ENCODE measurements around the gene PPM1H.
"Not testable (repeated sequence)": the region's sequence is repeated elsewhere in the genome, so short reads cannot be mapped to it uniquely, and the experiment has no call there.

Gene PPM1H

DNA sequence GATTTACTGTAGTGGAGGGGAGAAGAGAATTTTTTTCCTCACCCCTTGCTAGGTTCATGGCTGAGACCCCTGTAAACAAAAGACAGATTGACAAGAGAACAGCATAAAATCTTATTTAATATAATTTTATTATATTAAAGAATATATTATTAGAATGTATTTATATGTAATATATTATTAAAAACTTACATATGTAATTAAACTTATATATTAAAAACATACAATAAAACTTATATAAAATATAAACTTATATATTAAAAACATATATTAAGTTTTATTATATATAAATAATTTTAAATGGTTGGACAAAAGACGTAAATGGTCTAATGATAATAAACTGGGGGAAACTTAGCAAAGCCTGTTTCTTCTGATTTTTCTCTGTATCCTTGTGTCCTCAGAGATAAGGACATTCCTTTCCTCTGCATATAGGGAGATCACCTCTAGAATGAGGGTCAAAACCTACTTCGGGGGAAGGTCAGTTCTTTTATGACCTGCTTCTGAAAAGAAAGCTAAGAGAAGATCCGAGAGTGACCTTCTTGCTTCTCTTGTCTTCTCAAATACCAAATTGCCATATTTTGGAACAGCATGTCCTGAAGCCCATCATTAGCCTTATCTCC, 8.9 kb upstream of the PPM1H start:
- DNase-seq = no peak

DNA sequence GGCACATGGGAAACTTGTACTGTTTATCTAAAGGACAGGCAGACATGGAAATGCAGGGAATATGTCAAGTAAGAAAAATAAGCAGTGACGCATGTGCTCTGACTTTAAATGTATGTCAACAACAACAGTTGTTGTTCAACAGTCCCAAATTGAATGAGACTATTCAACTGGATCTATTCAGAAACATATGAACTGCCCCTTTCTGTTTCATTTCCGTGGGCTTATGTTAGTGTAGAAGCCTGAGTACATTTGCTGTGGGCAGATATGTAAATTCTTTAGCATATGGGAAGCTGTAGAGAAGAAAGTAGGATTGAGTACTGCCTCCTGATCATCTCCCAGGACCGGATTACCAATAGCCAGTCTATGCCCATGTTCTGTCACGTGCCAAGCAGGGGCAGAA, 7.4 kb upstream of the PPM1H start:
- DNase-seq = not testable (repeated sequence)

- no peak for DNase-seq
Measured at GRCh38 chr12:62934239-62934798, 631 bp downstream of the PPM1H start.

GRCh38 chr12:62933602-62934238, 1.2 kb downstream of the PPM1H start:
- no peak for DNase-seq

- peak in 1 of 2 experiments; percentile 27 for DNase-seq
Measured at GRCh38 chr12:62933220-62933601, 1.7 kb downstream of the PPM1H start.

- DNase-seq = no peak
Measured at GRCh38 chr12:62931477-62931876, 3.5 kb downstream of the PPM1H start.

GRCh38 chr12:62930546-62931425, 4.2 kb downstream of the PPM1H start:
- no peak for DNase-seq

GRCh38 chr12:62928632-62929031, 6.3 kb downstream of the PPM1H start:
- no peak for DNase-seq

GRCh38 chr12:62925680-62926079, 9.3 kb downstream of the PPM1H start:
- no peak for DNase-seq

DNA sequence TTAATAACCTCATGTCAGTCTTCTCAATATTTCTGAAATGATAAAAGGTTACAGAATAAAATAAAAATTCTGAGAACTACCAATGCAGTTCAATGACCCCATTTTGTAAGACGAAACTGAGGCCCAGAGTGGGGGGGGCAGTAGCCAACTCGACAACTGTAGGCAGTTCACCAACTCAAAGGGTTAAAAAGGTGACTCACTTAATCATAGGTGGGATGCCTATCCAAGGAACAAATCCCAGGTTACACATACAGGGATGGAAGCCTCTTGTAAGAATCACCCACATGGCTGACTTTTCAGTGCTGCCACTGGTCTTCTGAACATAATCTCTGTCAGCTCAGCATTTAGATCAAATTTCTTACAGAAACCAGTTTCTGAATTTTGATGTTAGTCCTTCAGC, 10.9 kb downstream of the PPM1H start:
- no peak for DNase-seq

- no peak for DNase-seq
Measured at GRCh38 chr12:62922539-62922938, 12.4 kb downstream of the PPM1H start.

- no peak for DNase-seq
Measured at GRCh38 chr12:62919838-62920237, 15.1 kb downstream of the PPM1H start.

GRCh38 chr12:62917926-62918325, 17.0 kb downstream of the PPM1H start:
- DNase-seq = no peak

- DNase-seq = peak in 1 of 2 experiments; percentile 24
Measured at GRCh38 chr12:62916632-62917425, 18.1 kb downstream of the PPM1H start.

- DNase-seq = no peak
Measured at GRCh38 chr12:62915204-62915529, 19.8 kb downstream of the PPM1H start.

DNA sequence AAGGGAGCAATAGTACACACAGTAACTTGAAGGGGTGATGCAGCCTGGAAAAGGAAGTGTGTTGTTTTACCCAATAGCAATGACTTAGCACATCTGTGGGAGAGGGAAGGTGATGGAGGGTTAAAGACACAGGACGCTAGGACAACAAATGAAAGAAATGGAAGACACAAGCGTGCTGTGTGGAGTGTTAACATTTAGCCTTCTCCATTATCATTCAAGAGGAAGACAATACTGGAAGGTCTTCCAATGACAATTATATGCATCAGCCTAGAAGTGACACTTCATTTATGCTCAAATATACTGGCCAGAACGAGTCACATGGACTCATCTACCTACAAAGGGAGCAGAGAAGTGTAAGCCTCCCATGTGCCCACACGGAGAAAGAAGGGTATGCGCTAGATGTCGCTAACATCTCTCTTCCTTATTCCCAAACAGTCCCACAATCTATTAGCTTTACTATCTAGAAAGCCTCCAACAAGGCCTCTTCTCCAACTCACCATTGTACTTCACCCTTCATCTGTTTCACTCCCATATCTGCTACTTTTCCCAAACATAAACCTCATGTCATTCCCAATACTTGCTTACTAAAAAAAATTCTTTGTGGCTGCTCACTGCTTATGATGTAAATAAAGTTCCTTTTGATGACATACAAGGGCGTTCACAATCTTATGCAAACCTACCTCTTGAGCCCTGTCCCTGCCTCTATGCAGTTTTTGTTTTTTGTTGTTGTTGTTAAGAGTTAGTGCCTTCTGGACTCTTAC, 20.3 kb downstream of the PPM1H start:
- no peak for DNase-seq

- DNase-seq = no peak
Measured at GRCh38 chr12:62913380-62913779, 21.6 kb downstream of the PPM1H start.

GRCh38 chr12:62912644-62913043, 22.3 kb downstream of the PPM1H start:
- DNase-seq = no peak

GRCh38 chr12:62911286-62911685, 23.7 kb downstream of the PPM1H start:
- DNase-seq = no peak

- DNase-seq = no peak
Measured at GRCh38 chr12:62910549-62911169, 24.3 kb downstream of the PPM1H start.

DNA sequence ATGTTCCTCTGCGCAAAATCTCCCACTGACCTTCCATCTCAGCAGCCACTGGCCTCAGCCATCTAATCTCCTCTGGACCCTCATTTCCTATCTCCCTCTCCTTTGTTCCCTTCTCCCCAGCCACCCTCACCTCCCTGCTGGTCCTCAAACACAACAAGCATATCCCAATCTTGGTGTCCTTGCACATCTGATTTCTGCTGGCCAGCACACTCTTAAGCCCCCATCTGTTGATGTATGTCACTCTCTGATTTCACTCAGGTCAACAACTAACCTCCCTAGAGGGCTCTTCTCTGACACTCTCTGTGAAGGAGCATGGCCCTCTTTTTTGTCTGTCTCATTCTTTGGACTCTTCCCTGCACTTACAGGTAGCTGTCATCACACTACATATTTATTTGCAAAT, 25.6 kb downstream of the PPM1H start:
- DNase-seq = no peak

- no peak for DNase-seq
Measured at GRCh38 chr12:62908674-62909073, 26.3 kb downstream of the PPM1H start.
